ENCODE data around the gene IL20RA.
A peak's percentile ranks its signal among the peaks of the same experiment; 100 is the strongest.

- TF ChIP-seq CTCF (IDR thresholded peaks at IDR 0.05) (peak in 2 of 6 experiments; percentile 29 to 42), POLR2A (IDR thresholded peaks at IDR 0.05) (no peak)
Measured at GRCh38 chr6:137013738-137014602, 30.8 kb downstream of the IL20RA start.
